ENCODE results near the gene MRTO4.
A peak's percentile ranks its signal among the peaks of the same experiment; 100 is the strongest.
"Not testable (repeated sequence)": the region's sequence is repeated elsewhere in the genome, so short reads cannot be mapped to it uniquely, and the experiment has no call there.

Gene MRTO4

GRCh38 chr1:19251305-19252196 lies at the start of gene MRTO4, which contains the start of gene EMC1:
Gene MRTO4 (plus strand): TSS chr1:19251805. CDS start chr1:19251836, 31 bp downstream.
Gene EMC1 (minus strand): TSS chr1:19251524. CDS start chr1:19251509, 15 bp downstream.
- peak; percentile 93 for DNase-seq (ENCODE audit: low read depth)

- DNase-seq (ENCODE audit: low read depth) = no peak
These were observed 49.2 kb upstream of the MRTO4 start for GRCh38 chr1:19202396-19202795.

- no peak for DNase-seq (ENCODE audit: low read depth)
These were observed 48.2 kb upstream of the MRTO4 start for GRCh38 chr1:19203440-19203839.

GRCh38 chr1:19204446-19205266 lies 46.9 kb upstream of the MRTO4 start:
- DNase-seq (ENCODE audit: low read depth) = no peak

GRCh38 chr1:19205403-19205802 lies 46.2 kb upstream of the MRTO4 start:
- DNase-seq (ENCODE audit: low read depth) = no peak

GRCh38 chr1:19205845-19206244 lies 45.8 kb upstream of the MRTO4 start:
- no peak for DNase-seq (ENCODE audit: low read depth)

- no peak for DNase-seq (ENCODE audit: low read depth)
These were observed 44.7 kb upstream of the MRTO4 start for GRCh38 chr1:19206947-19207346.

GRCh38 chr1:19208710-19209438 lies 42.7 kb upstream of the MRTO4 start:
- DNase-seq (ENCODE audit: low read depth) = no peak

GRCh38 chr1:19209439-19209989 lies 42.1 kb upstream of the MRTO4 start:
- peak; percentile 64 for DNase-seq (ENCODE audit: low read depth)

GRCh38 chr1:19209990-19210771 lies 41.4 kb upstream of the MRTO4 start, which contains the start of gene UBR4:
Gene UBR4 (minus strand): TSS chr1:19210266. CDS start chr1:19210248, 18 bp downstream.
- peak; percentile 98 for DNase-seq (ENCODE audit: low read depth)

- DNase-seq (ENCODE audit: low read depth) = no peak
These were observed 40.6 kb upstream of the MRTO4 start for GRCh38 chr1:19210772-19211549.

- no peak for DNase-seq (ENCODE audit: low read depth)
These were observed 39.4 kb upstream of the MRTO4 start for GRCh38 chr1:19212167-19212566.

GRCh38 chr1:19213580-19213979 lies 38.0 kb upstream of the MRTO4 start:
- DNase-seq (ENCODE audit: low read depth) = no peak

- not testable (repeated sequence) for DNase-seq (ENCODE audit: low read depth)
These were observed 35.0 kb upstream of the MRTO4 start for GRCh38 chr1:19216585-19216984.

GRCh38 chr1:19219451-19219850 lies 32.2 kb upstream of the MRTO4 start:
- no peak for DNase-seq (ENCODE audit: low read depth)

GRCh38 chr1:19220080-19220846 lies 31.3 kb upstream of the MRTO4 start:
- DNase-seq (ENCODE audit: low read depth) = no peak

GRCh38 chr1:19220991-19221390 lies 30.6 kb upstream of the MRTO4 start:
- no peak for DNase-seq (ENCODE audit: low read depth)

- DNase-seq (ENCODE audit: low read depth) = no peak
These were observed 29.0 kb upstream of the MRTO4 start for GRCh38 chr1:19222573-19222972.
